HepG2 (cell line): Measurements from ENCODE around the gene SMG5. TPM values are rescaled to one million over a fixed set of nuclear protein-coding genes. Genes with fewer than 3 reads are reported as not detected.
A peak's percentile ranks its signal among the peaks of the same experiment; 100 is the strongest.

Source experiments
- BORCS8-MEF2B ChIP-seq: sonication (generic); formaldehyde crosslinking; IDR thresholded peaks from 2 replicates; pipeline ENCODE4 v1.8.0; 2022; ENCODE audit warnings: mild to moderate bottlenecking, missing genetic modification reagents
- FOXA3 ChIP-seq: IDR thresholded peaks from 2 replicates; pipeline ENCODE4 v1.6.1; 2016; ENCODE audit warnings: missing genetic modification reagents, missing compliant biosample characterization
- IRX3 ChIP-seq: sonication (generic); formaldehyde crosslinking; IDR thresholded peaks from 2 replicates; pipeline ENCODE4 v1.8.1; 2023; ENCODE audit warnings: mild to moderate bottlenecking, low read depth, missing genetic modification reagents, borderline replicate concordance
- NBN ChIP-seq: fragments of 450-650 bp; conservative IDR thresholded peaks from 2 replicates; pipeline ENCODE4 v1.6.1; 2017
- NFATC3 ChIP-seq: sonication (generic); formaldehyde crosslinking; IDR thresholded peaks from 2 replicates; pipeline ENCODE4 v1.5.1; 2020; ENCODE audit warnings: mild to moderate bottlenecking, missing genetic modification reagents
- NFYC ChIP-seq: IDR thresholded peaks from 2 replicates; pipeline ENCODE4 v1.6.1; 2016; ENCODE audit warnings: missing genetic modification reagents, missing compliant biosample characterization
- NONO ChIP-seq, 2 experiments: fragments of 450-650 bp in 1 of 2; sonication (generic) in 1 of 2; formaldehyde crosslinking in 1 of 2; IDR thresholded peaks in 1 of 2; conservative IDR thresholded peaks in 1 of 2; 2 replicates each; pipeline versions ENCODE4 v1.6.1 to v1.8.0; 2017 to 2022; ENCODE audit warnings: mild to moderate bottlenecking in 1 of 2, missing genetic modification reagents in 1 of 2, moderate library complexity in 1 of 2
- PCBP1 ChIP-seq: fragments of 200-400 bp; formaldehyde crosslinking; IDR thresholded peaks from 2 replicates; pipeline ENCODE4 v1.6.1; 2017; ENCODE audit warnings: mild to moderate bottlenecking, low read depth, low read length, borderline replicate concordance
- RARG ChIP-seq: sonication (generic); formaldehyde crosslinking; IDR thresholded peaks from 2 replicates; pipeline ENCODE4 v1.4.0; 2020; ENCODE audit warnings: low read depth, mild to moderate bottlenecking, missing genetic modification reagents
- RFXAP ChIP-seq: sonication (generic); formaldehyde crosslinking; IDR thresholded peaks from 2 replicates; pipeline ENCODE4 v1.4.0; 2020; ENCODE audit warnings: missing genetic modification reagents, borderline replicate concordance
- SP1 ChIP-seq, 2 experiments: fragments of 450-650 bp in 1 of 2; sonication (generic) in 1 of 2; formaldehyde crosslinking in 1 of 2; IDR thresholded peaks; 2 replicates each; pipeline versions ENCODE4 v1.4.0 to v1.6.1; 2016 to 2020; ENCODE audit warnings: missing genetic modification reagents in 1 of 2
- SUZ12 ChIP-seq: fragments of 150-350 bp; IDR thresholded peaks from 2 replicates; pipeline ENCODE4 v1.6.1; 2014; ENCODE audit warnings: low read depth, low read length
- YEATS2 ChIP-seq: sonication (generic); formaldehyde crosslinking; IDR thresholded peaks from 2 replicates; pipeline ENCODE4 v1.4.0; 2020; ENCODE audit warnings: missing genetic modification reagents, borderline replicate concordance
- ZNF180 ChIP-seq: sonication (generic); formaldehyde crosslinking; IDR thresholded peaks from 2 replicates; pipeline ENCODE4 v1.4.0; 2020; ENCODE audit warnings: low read depth, missing genetic modification reagents, borderline replicate concordance
- ZNF3 ChIP-seq: IDR thresholded peaks from 2 replicates; pipeline ENCODE4 v1.7.0; 2017; ENCODE audit warnings: inconsistent platforms
- ZNF326 ChIP-seq: sonication (generic); formaldehyde crosslinking; IDR thresholded peaks from 2 replicates; pipeline ENCODE4 v1.4.0; 2020; ENCODE audit warnings: missing genetic modification reagents, borderline replicate concordance
- polyA plus RNA-seq, 8 experiments: library from polyadenylated mRNA; depleted of rRNA in 3 of 8; stranded (reverse) in 7 of 8; unstranded in 1 of 8; fragments of >200 nt; fragmentation: Illumina TruSeq in 4 of 8; extraction: Trizol in 4 of 8; gene quantifications; 2 replicates each; pipeline versions ENCODE4 v1.2.1 to v1.2.3, GENCODE V29; 2011 to 2016; ENCODE audit warnings: low read depth in 4 of 8, missing spikeins in 1 of 8, mixed read lengths in 1 of 8; ENCODE audit not compliant: insufficient read depth in 1 of 8
- total RNA-seq, 5 experiments: library from RNA; depleted of rRNA; stranded (reverse); fragments of >200 nt; fragmentation: Illumina TruSeq; extraction: Trizol; gene quantifications; 2 replicates each; pipeline ENCODE4 v1.2.3, GENCODE V29; 2016; ENCODE audit warnings: low read depth in 1 of 5
- TF ChIP-seq, protein P1 (sequence below): sonication (generic); formaldehyde crosslinking; IDR thresholded peaks from 2 replicates; pipeline ENCODE4 v1.4.0; 2020; ENCODE audit warnings: missing genetic modification reagents; ENCODE audit errors: not compliant biosample characterization
- TF ChIP-seq, protein P2 (sequence below): sonication (generic); formaldehyde crosslinking; IDR thresholded peaks from 2 replicates; pipeline ENCODE4 v1.5.0; 2020; ENCODE audit warnings: mild to moderate bottlenecking, missing genetic modification reagents
- TF ChIP-seq, protein P3 (sequence below): sonication (generic); formaldehyde crosslinking; IDR thresholded peaks from 2 replicates; pipeline ENCODE4 v1.4.0; 2020; ENCODE audit warnings: mild to moderate bottlenecking, missing genetic modification reagents
- TF ChIP-seq, protein P4 (sequence below): sonication (generic); formaldehyde crosslinking; conservative IDR thresholded peaks from 2 replicates; pipeline ENCODE4 v1.8.0; 2022; ENCODE audit warnings: low read depth, missing genetic modification reagents

The SMG5 gene
- total and polyA plus RNA-seq, 2 of the 13 experiments (the other 11 are each of a cell fraction or from before 2014, with no cell fraction given): 50.5 to 84.0 TPM

DNA sequence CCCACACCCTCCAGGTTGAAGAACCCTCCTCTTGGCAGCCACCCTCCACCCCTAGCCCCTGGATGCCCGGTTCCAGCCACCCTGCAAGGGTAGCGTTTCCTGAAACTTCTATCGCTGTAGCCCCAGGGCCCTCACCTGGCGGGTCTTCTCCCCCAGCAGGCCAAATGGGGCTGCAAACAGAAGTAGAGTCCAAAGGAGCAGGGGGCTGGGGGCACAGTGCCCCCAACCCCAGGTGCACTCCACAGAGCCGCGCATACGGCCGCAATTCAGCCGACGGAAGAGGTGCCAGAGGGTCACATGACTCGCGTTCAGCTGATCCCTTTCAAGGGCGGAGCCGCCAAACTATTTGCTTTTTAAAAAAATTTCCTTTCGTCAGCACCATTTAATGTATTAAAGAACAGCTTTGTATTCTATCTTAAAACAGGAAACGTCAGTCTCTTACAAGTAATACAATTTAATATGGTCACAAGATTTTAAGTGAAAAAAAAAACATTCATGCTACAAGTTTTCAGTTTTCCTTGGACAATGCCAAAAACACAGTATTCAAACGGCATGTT, 12.8 kb upstream of the SMG5 start, which contains the start of gene GLMP (continued):
- TF ChIP-seq, protein P1, sequence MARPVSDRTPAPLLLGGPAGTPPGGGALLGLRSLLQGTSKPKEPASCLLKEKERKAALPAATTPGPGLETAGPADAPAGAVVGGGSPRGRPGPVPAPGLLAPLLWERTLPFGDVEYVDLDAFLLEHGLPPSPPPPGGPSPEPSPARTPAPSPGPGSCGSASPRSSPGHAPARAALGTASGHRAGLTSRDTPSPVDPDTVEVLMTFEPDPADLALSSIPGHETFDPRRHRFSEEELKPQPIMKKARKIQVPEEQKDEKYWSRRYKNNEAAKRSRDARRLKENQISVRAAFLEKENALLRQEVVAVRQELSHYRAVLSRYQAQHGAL (CRISPR knock-in tag): no peak
- TF ChIP-seq ZNF180 (CRISPR knock-in tag): no peak
- no peak for TF ChIP-seq BORCS8-MEF2B (CRISPR knock-in tag)
- TF ChIP-seq PCBP1: no peak
- no peak for TF ChIP-seq SUZ12
- TF ChIP-seq, protein P2, sequence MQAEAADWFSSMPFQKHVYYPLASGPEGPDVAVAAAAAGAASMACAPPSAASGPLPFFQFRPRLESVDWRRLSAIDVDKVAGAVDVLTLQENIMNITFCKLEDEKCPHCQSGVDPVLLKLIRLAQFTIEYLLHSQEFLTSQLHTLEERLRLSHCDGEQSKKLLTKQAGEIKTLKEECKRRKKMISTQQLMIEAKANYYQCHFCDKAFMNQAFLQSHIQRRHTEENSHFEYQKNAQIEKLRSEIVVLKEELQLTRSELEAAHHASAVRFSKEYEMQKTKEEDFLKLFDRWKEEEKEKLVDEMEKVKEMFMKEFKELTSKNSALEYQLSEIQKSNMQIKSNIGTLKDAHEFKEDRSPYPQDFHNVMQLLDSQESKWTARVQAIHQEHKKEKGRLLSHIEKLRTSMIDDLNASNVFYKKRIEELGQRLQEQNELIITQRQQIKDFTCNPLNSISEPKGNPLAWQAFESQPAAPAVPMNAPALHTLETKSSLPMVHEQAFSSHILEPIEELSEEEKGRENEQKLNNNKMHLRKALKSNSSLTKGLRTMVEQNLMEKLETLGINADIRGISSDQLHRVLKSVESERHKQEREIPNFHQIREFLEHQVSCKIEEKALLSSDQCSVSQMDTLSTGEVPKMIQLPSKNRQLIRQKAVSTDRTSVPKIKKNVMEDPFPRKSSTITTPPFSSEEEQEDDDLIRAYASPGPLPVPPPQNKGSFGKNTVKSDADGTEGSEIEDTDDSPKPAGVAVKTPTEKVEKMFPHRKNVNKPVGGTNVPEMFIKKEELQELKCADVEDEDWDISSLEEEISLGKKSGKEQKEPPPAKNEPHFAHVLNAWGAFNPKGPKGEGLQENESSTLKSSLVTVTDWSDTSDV (CRISPR knock-in tag): no peak
- no peak for TF ChIP-seq NFATC3 (CRISPR knock-in tag)
- TF ChIP-seq ZNF326: no peak
- TF ChIP-seq, protein P3, sequence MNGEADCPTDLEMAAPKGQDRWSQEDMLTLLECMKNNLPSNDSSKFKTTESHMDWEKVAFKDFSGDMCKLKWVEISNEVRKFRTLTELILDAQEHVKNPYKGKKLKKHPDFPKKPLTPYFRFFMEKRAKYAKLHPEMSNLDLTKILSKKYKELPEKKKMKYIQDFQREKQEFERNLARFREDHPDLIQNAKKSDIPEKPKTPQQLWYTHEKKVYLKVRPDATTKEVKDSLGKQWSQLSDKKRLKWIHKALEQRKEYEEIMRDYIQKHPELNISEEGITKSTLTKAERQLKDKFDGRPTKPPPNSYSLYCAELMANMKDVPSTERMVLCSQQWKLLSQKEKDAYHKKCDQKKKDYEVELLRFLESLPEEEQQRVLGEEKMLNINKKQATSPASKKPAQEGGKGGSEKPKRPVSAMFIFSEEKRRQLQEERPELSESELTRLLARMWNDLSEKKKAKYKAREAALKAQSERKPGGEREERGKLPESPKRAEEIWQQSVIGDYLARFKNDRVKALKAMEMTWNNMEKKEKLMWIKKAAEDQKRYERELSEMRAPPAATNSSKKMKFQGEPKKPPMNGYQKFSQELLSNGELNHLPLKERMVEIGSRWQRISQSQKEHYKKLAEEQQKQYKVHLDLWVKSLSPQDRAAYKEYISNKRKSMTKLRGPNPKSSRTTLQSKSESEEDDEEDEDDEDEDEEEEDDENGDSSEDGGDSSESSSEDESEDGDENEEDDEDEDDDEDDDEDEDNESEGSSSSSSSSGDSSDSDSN (CRISPR knock-in tag): no peak
- no peak for TF ChIP-seq SP1 (IDR thresholded peaks at IDR 0.05)
- TF ChIP-seq SP1 (CRISPR knock-in tag; IDR thresholded peaks at IDR 0.05): no peak
- no peak for TF ChIP-seq FOXA3 (CRISPR knock-in tag)
- no peak for TF ChIP-seq RFXAP (CRISPR knock-in tag)
- TF ChIP-seq NFYC (CRISPR knock-in tag): no peak
- no peak for TF ChIP-seq RARG
- TF ChIP-seq YEATS2 (CRISPR knock-in tag): peak; percentile 82; the same call in 1 of the 2 replicates
- no peak for TF ChIP-seq IRX3
- no peak for TF ChIP-seq NONO (IDR thresholded peaks at IDR 0.05)
- TF ChIP-seq NONO (CRISPR knock-in tag; conservative IDR thresholded peaks at IDR 0.05): no peak
- TF ChIP-seq, protein P4, sequence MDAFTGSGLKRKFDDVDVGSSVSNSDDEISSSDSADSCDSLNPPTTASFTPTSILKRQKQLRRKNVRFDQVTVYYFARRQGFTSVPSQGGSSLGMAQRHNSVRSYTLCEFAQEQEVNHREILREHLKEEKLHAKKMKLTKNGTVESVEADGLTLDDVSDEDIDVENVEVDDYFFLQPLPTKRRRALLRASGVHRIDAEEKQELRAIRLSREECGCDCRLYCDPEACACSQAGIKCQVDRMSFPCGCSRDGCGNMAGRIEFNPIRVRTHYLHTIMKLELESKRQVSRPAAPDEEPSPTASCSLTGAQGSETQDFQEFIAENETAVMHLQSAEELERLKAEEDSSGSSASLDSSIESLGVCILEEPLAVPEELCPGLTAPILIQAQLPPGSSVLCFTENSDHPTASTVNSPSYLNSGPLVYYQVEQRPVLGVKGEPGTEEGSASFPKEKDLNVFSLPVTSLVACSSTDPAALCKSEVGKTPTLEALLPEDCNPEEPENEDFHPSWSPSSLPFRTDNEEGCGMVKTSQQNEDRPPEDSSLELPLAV (CRISPR knock-in tag): no peak
- no peak for TF ChIP-seq NBN
- no peak for TF ChIP-seq ZNF3
